IPS-11a (cell line): Measurements from ENCODE around the gene MSN.

Experiments
- H3K4me3 ChIP-seq: one replicate; pipeline ENCODE4 v1.5.1; 2013; ENCODE audit warnings: low read depth, low read length, control low read depth

MSN gene

GRCh38 chrX:65783746-65784145 is 116.3 kb downstream of the MSN start:
- H3K4me3 ChIP-seq = no peak overlapping the region
